ENCODE data around the gene HIP1R.
"Not testable (repeated sequence)": the region's sequence is repeated elsewhere in the genome, so short reads cannot be mapped to it uniquely, and the experiment has no call there.

The HIP1R gene

GRCh38 chr12:122875590-122876220 lies 40.4 kb downstream of the HIP1R start:
- DNase-seq: no peak

- DNase-seq: not testable (repeated sequence)
These were observed 41.0 kb downstream of the HIP1R start for GRCh38 chr12:122876281-122876680.

GRCh38 chr12:122876731-122877130 lies 41.5 kb downstream of the HIP1R start:
- DNase-seq: no peak

DNA sequence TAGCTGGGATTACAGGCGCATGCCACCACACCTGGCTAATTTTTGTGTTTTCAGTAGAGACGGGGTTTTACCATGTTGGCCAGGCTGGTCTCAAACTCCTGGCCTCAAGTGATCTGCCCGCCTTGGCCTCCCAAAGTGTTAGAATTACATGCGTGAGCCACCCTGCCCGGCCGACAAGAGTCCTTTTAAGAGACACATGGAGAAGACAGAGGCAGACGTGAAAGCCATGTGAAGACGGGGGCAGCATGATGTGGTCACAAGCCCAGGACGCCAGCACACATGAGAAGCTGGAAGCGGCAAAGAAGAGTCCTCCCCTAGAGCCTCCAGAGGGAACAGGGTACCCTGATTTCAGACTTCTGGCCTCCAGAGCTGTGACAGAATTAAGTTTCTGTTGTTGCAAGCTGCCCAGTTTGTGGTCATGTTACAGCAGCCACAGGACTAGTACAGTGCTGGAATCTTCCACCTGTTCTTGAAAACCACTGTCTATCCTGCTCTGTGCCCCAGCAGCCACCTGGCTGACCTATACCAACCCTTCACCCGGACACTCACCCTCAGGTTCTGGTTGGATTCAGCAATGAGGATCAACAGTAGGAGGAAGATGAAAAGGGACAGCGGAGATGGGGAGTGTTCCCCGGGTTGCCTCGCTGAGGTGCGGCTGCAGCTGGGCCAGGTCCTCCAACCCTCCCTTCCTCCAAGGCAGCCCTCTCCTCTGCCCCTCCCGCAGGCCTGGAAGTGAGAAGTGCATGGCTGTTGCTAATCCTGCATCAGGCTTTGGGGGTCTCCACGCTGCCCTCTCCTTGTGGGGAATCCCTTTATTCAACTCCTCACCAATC lies 43.7 kb downstream of the HIP1R start:
- DNase-seq: no peak

- no peak for DNase-seq
These were observed 45.0 kb downstream of the HIP1R start for GRCh38 chr12:122880155-122880667.

DNA sequence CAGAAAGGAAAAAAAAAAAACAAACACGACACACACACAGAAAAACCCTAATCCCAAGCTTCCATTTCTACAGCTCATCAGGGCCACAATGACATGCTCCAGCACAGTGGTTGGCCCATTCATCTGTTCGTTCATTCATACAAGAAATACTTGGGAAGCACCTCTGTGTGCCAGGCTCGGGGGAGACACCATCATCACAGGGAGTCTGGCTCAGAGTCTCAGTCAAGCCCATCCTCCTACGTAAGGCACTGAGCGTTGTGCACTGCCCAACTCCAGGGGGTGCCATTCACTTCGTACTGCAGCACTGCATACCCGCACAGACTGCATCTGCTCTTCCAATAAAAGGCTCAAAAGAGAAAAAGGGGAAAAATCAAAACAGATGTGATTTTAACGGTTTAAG lies 45.4 kb downstream of the HIP1R start:
- peak; percentile 45 for DNase-seq

DNA sequence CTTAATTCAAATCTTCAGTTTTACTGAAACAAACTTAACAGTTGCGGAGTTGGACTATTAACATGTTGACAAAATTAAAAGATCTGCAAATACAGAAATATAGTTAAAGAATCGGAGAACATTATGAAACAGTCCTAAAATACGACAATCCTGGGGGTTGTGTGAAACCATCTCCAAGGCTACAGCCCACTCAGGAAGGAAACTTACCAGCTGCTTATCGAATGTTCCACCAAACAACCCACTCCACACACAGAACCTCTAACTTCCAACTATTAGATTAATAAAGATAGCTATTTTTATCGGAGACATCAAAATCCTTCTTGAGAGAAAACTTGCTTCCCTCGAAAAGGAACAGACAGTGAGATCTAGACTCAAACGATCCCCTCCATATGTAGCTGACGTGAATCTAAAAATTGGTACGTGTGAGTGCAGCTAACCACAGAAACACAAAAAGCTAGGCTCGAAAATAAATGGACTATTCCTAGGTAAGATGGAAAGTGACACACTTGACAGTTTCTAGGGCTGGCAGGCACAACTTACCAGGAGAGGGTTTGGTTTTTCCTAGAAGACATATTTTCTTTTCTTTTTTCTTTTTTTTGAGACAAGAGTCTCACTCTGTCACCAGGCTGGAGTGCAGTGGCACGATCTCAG lies 47.8 kb downstream of the HIP1R start:
- no peak for DNase-seq

DNA sequence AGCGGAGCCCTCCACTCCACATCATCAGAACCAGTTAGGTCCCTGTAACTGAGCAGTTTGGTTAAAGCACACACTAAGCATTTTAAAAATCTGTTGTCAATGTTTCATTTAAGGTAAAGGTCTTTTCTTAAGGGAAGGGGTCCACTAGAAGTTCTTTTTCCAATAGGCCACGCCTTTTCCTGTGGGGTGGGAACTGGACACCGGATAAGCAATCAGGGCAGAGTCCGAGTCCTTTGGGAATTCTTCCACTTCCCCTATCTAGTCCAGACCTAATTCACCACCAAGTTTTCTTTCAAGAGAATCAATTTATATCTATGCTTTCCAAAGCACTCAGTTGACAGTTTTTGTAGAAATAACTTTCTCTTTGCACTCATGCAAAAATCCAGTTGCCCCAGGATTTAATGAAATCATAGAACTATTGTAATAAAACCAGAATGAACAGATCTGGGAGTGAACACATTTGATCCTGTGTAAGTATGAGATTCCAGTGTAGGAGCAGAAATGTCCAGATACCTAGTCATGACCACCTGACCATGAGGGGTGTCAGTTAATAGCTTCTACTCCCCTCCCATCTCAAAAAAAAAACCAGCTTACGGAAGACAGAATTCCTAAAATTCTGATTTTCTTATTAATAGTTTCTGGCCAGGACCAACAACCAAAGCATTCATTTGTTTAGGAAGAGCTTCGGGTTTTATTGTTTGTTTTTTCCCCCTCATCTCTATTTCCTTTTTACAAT lies 49.0 kb downstream of the HIP1R start:
- DNase-seq: no peak

- no peak for DNase-seq
These were observed 49.6 kb downstream of the HIP1R start for GRCh38 chr12:122884860-122885259.

- no peak for DNase-seq
These were observed 50.9 kb downstream of the HIP1R start for GRCh38 chr12:122886161-122886560.

- no peak for DNase-seq
These were observed 51.9 kb downstream of the HIP1R start for GRCh38 chr12:122886851-122887818.

DNA sequence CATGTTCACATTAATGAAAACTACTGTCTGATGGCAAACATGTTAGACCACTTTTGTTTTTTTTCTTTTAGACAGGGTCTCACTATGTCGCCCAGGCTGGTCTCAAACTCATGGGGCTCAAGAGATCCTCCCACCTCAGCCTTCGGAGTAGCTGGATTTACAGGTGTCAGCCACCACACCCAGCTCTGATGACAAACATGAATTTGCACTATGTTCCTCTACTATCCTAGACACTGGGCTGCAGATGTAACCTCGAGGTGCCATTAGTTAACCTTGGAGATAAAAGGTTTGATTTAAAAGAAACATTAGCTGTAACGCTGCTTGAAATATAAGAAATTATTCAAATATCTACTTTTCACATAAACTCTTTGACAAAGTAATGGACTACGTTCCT lies 52.6 kb downstream of the HIP1R start:
- DNase-seq: no peak

GRCh38 chr12:122888232-122888752 lies 53.0 kb downstream of the HIP1R start:
- no peak for DNase-seq

GRCh38 chr12:122889761-122890520 lies 54.7 kb downstream of the HIP1R start:
- no peak for DNase-seq

DNA sequence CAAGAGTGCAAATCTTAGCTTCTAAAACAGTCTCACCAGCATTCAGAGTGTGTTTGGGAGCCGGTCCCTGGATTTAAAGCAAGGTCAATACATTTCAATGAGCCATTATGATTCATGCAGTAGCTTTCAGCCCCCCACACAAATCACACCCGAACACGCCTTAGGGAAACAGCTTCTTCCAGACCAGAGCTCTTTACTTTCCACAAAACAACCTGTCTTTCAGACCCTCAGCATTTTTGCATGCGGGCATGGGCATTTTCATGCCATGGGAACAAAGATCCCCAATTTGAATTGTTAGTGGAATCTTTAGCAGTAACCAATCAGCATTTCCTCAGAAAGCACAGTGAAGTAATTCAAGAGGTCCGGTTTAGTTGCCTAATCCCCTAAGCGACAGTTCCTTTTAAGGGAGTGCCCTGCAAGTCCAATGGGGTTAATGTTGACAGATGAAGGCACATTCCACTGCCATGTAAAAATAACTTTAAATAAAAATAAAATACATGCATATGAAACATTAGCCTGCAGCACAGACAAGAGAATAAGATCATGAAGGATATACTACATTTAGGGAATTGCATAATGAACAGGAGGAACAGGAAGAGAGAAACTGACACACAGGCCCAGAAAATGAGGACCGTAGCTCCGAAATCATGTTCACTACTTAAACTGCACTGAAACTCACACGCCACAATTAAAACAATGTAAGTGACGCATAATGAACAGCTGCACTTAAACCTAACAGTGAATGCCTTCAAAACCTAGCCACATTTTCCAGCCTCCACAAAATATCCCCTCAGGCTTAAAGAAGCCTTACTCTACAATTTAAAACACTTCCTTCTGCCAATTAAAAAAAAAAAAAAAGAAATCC lies 56.6 kb downstream of the HIP1R start:
- no peak for DNase-seq

GRCh38 chr12:122892724-122893123 lies 57.5 kb downstream of the HIP1R start:
- not testable (repeated sequence) for DNase-seq

- no peak for DNase-seq
These were observed 58.2 kb downstream of the HIP1R start for GRCh38 chr12:122893208-122894153.

Measured in NCI-H1694 treated with DMSO at 0.1 percent for 48 hours (cell line).